Mucosa of gallbladder (tissue), 1 donor: Measurements from ENCODE around the gene FBXO42. TPM values are rescaled to one million over a fixed set of nuclear protein-coding genes. Genes with fewer than 3 reads are reported as not detected.
"Not testable (repeated sequence)": the region's sequence is repeated elsewhere in the genome, so short reads cannot be mapped to it uniquely, and the experiment has no call there.

Source experiments
- DNase-seq: peaks from one replicate; pipeline ENCODE4 v3.0.0-alpha.2; 2020; ENCODE audit warnings: low spot score
- total RNA-seq: library from RNA; stranded (reverse); gene quantifications from one replicate; pipeline ENCODE4 v1.2.1, GENCODE V29; 2021
- donor health status: DM: no; HTN: no; CAD: no.

Gene FBXO42
- total RNA-seq, 1 donor from 2014 or later = 20.8 TPM

DNA sequence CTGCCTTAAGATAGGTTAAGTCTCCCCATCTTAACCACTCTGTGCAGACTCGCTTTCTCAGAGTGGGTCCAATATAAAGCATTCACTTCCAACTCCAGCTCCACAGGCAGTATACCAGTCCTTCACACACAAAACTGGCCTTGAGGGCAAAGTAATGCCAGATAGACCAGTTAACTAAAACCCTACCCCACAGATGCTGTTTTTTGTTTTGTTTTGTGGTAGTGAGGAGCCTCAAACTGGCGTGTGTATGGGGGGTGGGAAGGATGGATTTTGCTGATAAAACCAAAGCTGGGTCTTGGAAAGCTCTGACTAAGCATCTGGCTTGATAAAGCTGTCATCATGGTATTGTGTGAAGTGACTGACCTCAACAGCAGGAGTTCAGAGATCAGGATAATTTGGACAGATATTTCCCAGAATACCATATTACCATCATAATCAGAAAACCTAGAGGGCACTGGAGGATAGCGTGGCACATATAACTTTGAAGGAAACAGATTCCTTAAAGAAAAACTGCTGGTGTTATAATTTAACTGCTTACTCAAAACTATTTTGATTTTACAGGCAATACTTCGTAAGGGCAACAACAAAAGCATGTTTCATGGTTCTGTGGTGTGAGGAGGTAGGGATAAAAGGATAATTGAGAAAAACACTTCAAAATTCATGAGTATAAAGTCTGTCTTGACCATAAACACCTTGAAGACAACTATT is 85.7 kb downstream of the FBXO42 start:
- DNase-seq = no peak

DNA sequence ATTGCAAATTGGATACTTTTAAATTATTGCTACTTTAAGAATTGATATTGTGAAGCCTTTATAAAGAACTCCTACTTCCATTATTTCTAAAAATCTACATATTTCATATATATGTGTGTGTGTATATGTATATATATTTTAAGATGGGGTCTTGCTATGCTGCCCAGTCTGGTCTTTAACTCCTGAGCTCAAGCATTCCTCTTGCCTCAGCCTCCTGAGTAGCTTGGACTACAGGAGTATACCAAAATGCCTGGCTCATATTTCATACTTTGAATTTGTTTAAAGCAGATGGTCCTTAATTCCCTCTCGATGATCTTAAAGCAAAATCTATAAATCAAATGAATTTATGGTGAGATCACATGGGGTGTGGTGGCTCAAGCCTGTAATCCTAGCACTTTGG is 90.2 kb downstream of the FBXO42 start:
- DNase-seq = no peak

DNA sequence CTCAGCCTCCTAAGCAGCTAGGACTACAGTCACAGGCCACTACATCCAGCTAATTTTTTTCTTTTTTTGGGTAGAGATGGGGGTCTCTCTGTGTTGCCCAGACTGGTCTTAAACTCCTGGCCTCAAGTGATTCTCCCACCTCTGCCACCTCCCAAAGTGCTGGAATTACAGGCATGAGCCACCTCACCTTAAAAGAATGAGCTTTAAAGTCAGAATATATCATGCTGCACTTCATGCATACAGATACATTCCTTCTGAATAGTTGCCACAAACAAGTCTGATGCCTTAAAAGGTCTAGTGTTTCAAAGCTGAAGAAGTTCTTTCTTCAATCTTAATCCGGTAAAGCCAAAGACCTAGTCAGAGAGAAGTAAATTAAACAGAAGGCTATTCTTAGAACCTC is 91.5 kb downstream of the FBXO42 start:
- no peak for DNase-seq

DNA sequence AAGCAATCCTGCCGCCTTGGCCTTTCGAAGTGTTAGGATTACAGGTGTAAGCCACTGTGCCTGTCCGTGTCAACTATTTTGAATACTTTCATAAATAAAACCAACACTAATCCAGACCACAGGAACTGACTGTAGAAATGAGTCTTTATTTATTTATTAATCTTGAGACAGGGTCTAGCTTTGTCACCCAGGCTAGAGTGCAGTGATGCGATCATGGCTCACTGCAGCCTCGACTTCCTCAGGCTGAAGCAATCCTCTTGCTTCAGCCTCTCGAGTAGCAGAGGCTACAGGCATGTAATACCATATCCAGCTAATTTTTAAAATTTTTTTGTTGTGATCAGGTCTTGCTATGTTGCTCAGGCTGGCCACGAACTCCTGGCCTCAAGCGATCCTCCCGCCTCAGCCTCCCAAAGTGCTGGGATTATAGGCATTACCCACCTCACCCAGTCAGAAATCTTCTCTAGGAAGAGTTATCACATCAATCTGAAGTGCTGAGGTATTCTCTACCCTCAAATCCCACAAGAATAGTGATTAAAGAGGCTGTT is 93.6 kb downstream of the FBXO42 start:
- DNase-seq = no peak

DNA sequence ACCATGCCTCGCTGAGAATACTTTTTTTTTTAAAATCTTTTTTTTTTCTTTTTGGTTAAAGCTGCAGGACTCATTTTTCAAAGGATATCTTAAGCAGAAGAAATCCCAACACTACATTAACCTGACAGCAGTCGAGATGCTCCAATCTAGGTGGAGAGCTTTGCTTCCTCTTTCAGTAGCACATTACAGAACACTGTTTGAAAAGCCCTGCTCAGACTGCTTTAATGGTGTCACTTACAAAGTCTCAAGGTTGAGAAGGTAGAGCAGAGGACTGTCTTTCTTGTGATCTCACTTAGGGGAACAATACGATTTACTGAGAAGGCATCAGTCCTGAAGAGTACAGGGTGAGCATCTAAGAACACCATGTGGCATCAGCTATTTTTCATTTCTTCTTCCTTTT is 94.3 kb downstream of the FBXO42 start:
- DNase-seq = no peak

DNA sequence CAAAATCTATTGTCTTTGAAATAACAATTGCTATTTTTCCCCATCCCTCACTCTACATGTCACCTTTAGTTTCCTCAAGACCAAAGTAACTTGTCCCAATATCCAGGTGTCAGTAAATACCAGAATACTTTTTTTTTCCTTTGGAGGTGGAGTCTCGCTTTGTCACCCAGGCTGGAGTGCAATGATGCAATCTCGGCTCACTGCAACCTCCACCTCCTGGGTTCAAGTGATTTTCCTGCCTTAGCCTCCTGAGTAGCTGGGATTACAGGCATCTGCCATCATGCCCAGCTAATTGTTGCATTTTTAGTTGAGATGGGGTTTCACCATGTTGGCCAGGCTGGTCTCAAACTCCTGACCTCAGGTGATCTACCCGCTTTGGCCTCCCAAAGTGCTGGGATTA is 94.7 kb downstream of the FBXO42 start:
- not testable (repeated sequence) for DNase-seq

DNA sequence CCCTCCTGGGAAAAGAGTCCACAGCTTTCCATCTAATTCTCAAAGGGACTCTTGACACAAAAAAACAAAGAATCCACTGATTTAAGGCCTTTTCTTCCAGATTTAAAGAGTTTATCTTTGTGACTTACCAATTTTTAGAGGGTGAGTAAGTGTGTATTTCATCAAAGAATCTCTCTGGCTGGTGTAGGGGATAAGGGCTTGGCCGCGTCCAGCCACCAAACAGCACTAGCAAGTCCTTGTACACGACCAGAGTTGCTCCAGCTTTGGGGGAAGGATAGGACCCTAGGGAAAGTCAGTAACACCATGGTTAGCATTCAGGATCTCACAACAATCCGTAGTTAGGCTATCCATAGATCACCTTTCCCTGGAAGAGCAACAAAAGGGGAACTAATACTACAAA is 95.8 kb downstream of the FBXO42 start:
- no peak for DNase-seq

DNA sequence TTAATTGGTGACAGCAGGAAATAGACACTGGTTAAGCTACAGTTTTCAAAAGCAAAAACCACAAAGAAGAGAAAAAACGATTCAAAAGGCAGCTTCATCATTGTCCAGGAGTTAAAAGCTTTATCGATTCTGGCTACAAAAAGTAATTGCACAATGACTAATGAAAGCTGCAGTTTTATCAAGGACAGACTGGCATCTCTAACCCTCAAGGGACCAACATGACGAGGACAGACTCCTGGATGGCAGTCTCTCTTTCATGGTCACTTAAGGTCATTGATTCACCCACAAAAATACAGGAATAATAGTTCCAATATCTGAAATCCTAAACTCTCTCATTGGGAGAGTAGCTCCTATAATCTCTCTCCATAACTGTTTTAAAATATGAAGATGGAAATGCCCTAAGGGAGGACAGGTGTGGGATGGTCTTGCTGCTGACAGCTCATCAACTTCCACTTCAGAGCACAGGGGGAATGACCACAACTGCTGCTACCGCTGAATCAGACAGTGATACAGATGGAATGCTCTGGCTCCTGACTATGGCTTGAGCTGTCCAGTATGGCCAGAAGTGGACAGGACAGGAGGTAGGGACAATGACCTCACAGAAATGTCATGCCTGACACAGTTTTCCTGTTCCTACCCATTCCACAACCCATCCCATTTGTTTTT is 97.9 kb downstream of the FBXO42 start:
- no peak for DNase-seq

DNA sequence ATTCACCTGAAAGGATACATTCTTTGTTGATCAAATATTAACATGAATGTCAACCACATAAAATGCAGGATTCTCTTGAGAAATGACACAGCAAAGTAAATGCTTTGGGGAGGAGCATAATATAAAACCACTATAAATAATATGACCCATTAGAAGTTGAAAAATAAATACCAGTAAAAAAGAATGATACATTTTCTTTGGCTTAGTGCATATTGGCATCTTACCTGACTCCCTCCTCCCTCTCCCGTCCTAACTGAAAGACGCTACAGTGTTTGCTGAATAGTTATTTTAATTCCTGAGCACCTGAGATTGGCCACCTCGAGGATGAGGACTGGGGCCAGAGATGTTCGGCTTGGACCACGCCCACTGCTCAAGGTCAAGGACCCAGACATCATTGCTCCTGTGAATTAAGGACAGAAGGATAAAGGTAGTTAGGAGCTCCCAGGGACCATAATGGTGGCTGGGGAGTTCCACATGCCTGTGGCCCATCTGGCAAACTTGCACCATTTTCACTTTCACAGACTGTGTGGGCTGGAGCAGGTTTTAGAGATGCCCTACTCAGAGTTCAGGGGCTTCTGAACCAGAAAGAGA is 98.9 kb downstream of the FBXO42 start:
- DNase-seq = no peak

DNA sequence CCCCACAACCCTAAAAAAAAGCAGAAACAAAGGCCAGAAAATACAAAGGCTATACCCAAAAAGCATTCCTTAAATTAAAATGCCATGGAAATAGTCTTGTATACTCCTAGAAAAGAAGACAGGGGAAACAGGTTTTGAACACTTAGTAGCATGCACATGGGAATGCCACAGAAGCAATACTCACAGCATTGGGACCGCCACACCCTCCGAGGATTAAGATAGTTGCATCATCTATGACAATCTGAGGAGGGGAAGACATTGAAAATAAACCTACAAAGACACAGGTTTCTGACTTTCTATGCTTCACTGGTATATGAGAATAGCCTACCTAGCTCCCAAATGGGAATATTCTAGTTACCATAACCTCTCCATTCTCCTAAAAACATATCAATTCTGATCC is 99.4 kb downstream of the FBXO42 start:
- no peak for DNase-seq

DNA sequence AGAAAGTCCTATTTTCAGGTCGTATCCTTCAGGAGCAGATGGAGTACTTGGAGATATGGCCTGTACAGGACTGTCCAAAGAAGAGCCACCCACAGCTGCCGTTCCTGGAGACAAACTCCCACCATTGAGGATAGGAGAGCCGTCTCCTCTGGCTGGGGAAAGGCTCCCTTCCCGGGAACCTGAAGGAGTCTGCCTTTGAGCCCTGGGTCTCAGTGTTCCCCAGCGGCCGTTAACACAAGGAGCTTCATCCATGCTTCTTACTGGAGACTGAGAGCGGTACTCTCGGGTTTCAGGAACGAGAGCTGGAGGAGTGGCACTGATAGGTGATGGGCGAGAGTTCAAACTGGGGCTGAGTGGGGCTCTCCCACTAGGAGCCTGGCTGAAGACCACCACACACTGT is 100.9 kb downstream of the FBXO42 start:
- DNase-seq = no peak

DNA sequence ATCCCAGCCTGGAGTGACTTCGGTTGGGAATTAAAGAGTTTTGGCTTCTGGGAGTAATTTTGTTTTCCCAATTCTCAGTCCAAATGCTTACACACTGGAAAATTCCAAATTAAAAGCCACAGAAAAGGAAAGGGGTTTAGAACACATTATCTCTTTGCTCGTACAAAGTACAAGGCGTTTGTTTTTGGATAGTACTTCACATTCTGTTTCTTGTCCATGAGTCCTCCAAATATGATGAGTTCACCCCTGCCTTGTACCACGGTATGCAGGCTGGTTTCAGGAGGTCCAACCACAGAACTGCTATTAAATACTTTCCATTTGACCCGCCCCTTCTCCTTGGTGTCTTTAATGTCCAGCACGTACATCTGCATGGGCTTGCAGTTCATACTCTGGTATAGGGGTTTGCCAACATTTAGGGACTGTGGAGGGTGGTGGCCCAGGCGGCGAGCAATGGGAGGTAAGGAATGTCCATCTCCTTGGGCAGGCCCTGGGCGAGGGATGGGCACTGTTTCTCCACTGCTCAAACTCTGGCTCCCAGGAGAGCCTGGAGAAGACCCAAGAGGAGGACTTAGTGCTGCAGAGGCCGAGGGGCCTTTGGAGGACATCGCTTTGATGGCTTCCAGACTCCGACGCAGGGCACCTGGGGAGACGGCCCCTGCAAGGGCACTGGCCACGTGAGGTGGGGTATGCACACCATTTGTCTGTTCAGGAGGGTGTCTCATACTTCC is 101.6 kb downstream of the FBXO42 start:
- peak; percentile 36 for DNase-seq

DNA sequence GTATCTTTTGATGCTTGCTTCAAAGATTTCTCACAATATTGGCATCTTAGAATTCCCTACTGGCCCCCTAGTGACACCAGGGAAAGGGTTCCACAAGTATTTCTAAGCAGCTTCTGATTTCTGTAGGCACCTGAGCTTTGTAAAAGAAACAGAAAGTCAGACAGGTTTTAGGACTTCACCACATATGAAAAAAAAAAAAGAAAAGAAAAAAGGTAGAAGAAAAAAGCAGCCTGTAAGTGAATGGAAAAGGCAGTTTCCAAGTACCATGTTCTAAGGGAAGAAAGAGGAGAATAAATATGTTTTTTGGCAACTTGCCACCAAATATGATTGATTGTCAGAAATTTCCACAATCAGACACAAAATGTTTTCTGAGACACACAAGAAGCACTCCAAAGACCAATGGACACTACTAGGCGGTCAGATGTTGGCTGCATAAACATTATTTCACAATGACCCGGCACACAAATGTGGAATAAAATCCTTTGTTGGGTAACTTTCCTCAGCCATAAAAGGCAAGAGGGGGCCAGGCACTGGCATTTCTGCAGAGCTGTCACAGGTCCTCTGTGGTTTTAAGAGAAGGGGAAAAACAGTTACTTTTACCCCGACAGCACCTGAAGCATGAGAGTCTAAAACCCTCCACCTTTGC is 102.6 kb downstream of the FBXO42 start:
- peak; percentile 49 for DNase-seq

DNA sequence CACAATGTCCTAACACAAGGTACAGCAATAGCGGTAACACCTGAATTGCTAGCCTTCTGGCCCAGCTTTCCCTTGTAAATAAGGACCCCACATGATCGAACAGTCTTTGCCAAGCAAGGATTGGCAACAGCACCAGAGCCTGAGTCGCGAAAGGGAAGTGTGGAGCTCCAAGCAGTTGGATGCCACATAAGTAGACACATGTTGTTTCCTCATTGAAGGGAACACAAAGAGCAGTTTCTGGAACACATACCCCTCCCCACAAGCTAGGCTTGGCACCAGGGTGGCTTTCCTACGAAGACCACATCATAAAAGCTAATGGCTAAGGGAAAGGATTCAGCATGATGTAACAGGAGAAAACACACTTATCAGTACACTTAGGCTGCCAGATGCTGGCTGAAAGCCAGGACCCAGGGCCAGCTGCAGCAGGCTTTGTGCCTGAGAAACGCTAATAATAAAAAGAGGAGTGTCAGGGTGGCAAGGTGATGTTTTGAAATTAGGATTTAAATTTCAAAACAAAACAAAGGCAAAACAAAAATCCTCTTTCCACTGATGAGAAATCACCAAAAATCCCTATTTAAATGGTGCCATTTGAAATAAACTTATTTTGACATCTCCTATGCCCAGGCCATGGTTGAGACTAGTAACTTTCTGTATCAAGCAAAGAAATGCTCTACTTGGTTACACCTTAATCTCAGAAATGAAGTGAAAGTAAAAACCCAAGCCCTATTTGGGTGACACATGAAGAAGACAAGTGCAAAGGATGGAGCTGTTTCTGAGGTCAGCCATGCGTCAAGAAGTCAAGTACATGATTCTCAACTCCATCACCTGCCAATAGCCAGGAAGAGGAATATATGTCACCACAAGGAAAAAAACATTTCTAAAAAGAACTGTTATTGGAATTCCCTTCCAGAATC is 103.4 kb downstream of the FBXO42 start:
- DNase-seq = peak; percentile 80

DNA sequence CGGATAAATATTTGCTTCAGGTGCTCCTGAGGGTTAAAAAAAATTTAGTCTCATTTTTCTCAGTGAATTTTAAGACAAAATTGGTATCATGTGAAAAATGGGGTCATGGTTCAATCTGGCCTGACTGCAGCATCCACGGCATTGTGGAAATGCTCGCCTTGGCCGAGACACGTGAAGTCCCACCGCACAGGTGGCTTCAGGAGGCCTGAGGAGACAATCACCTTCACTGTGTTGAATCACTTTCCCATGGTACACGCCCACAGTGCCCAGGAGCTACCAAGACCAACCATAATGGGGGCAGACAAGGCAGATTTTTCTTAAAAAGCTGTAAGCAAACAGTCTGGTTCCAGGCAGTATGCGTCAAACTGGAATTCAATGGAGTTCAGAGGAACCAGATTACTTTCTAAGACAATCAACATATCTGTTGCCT is 104.3 kb downstream of the FBXO42 start:
- DNase-seq = no peak

DNA sequence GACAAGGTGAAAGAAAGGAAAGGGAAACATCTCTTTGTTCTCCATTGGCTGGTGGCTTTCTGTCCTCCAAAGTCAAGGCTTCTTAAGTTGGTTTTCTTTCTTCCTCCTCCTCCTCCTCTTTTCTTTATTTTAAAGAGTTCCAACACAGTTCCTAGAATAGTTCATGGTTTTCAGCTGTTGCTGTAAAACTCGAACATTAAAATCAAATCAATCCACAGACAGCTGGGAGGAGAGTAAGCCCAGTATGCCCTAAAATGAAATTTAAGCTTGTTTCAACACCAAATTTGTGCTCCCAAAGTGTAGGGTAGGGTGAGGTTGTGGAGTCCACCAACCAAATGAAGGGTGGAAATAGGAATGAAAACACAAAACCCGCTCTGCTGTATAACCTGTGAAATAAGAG is 104.8 kb downstream of the FBXO42 start:
- DNase-seq = no peak

DNA sequence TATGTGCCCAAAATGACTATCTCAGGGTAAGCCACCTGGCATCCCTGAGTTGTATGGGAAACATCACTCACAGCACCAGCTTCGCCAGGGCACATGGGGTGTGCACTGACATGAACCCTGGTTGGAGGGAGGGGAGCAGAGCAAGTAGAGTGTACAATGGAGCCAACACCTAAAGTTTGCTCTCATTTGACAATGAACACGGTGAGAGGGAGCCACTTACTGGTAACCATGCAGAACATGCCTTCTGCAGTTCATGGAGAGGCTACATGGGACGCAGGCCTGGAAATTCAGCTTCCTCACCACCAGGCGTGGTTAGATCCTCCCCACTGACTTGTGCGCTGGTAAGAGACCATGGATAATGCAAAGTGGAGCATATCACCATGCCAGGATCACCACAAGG is 105.3 kb downstream of the FBXO42 start:
- no peak for DNase-seq

DNA sequence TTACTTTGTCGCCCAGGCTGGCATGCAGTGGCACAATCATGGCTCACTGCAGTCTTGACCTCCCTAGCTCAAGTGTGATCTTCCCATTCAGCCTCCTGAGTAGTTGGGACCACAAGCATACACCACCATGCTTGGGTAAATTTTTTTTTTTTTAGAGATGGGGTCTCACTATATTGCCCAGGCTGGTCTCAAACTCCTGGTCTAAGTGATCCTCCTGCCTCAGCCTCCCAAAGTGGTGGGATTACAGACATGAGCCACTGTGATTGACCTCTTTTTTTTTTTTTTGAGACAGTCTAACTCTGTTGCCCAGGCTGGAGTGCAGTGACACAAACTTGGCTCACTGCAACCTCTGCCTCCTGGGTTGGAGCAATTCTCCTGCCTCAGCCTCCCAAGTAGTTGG is 106.0 kb downstream of the FBXO42 start:
- not testable (repeated sequence) for DNase-seq

DNA sequence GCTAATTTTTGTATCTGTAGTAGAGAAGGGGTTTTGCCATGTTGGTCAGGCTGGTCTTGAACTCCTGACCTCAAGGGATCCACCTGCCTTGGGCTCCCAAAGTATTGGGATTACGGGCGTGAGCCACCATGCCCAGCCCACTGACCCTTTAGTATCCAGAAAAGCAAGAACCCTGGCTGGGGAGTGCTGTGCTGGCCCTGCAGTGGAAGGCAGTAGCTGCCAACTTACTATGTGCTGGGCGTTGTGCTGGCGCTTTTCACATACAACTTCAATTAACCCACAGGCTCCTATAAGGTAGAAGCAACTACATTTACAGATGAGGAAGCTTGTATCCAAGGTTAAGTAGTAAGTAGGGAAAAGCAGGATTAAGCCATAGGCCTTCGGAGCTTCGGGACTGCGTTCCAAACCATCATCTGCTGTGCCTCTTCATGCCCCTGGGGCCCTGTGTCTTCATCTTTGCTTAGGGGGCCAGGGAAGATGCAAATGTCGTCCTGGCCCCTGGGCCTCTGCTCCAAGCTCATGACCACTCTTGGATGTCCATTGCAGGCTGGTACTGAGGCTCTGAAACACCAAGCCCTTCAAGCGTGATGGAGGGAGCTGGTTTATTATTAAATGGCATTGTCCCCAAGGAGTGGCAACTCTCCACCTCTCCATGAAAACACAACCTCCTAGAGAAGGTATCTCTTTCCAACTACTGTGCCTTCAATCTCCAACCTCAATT is 106.6 kb downstream of the FBXO42 start:
- DNase-seq = no peak
